Measurements from ENCODE around the gene WDR88. TPM values are rescaled to one million over a fixed set of nuclear protein-coding genes. Genes with fewer than 3 reads are reported as not detected.
"Not testable (repeated sequence)": the region's sequence is repeated elsewhere in the genome, so short reads cannot be mapped to it uniquely, and the experiment has no call there.

Gene WDR88
- total RNA-seq, 2 donors from 2014 or later: not detected

GRCh38 chr19:33118643-33119042 lies 13.3 kb upstream of the WDR88 start:
- Mint-ChIP-seq H3K27ac (no peak overlapping the region), H3K9me3 (no peaks in the 10 kb centered on the region), H3K36me3 (peaks cover 0 to 9% of the 10 kb centered on the region in 2 donors)
- no peak for ATAC-seq
- no peak for DNase-seq (ENCODE audit: low spot score in 2 of 2)

- peak overlapping the region in 1 of 2 donors; percentile 11 for H3K27ac Mint-ChIP-seq
- H3K9me3 Mint-ChIP-seq: no peaks in the 10 kb centered on the region
- ATAC-seq: no peak
- no peak for DNase-seq (ENCODE audit: low spot score in 2 of 2)
- peaks cover 0 to 4% of the 10 kb centered on the region in 2 donors for H3K36me3 Mint-ChIP-seq
These were observed 7.5 kb upstream of the WDR88 start for GRCh38 chr19:33124207-33125098.

- peak; percentile 72 to 82 for ATAC-seq
- peaks cover 0 to 4% of the 10 kb centered on the region in 2 donors for H3K36me3 Mint-ChIP-seq
- H3K27ac Mint-ChIP-seq: peak overlapping the region in 1 of 2 donors; percentile 31
- DNase-seq (ENCODE audit: low spot score in 2 of 2): peak in 1 of 2 donors; percentile 51
- H3K9me3 Mint-ChIP-seq: no peaks in the 10 kb centered on the region
These were observed 6.0 kb upstream of the WDR88 start for GRCh38 chr19:33125929-33126388.

GRCh38 chr19:33126712-33127111 lies 5.2 kb upstream of the WDR88 start:
- peak overlapping the region in 1 of 2 donors; percentile 31 for H3K27ac Mint-ChIP-seq
- ATAC-seq; H3K36me3 Mint-ChIP-seq; DNase-seq (ENCODE audit: low spot score in 2 of 2); H3K9me3 Mint-ChIP-seq: not testable (repeated sequence)

GRCh38 chr19:33129901-33130300 lies 2.0 kb upstream of the WDR88 start:
- ATAC-seq: no peak
- Mint-ChIP-seq H3K36me3 (peaks cover 4 to 5% of the 10 kb centered on the region in 2 donors), H3K9me3 (no peaks in the 10 kb centered on the region), H3K27ac (no peak overlapping the region)
- DNase-seq (ENCODE audit: low spot score in 2 of 2): no peak

- peaks cover 4 to 5% of the 10 kb centered on the region in 2 donors for H3K36me3 Mint-ChIP-seq
- no peak for ATAC-seq
- H3K9me3 Mint-ChIP-seq: no peaks in the 10 kb centered on the region
- DNase-seq (ENCODE audit: low spot score in 2 of 2): no peak
- H3K27ac Mint-ChIP-seq: no peak overlapping the region
These were observed 1.5 kb upstream of the WDR88 start for GRCh38 chr19:33130433-33130832.

- DNase-seq (ENCODE audit: low spot score in 2 of 2) (no peak), ATAC-seq (no peak)
- Mint-ChIP-seq H3K9me3 (no peaks in the 10 kb centered on the region), H3K27ac (no peak overlapping the region), H3K36me3 (peaks cover 0 to 5% of the 10 kb centered on the region in 2 donors)
These were observed 511 bp downstream of the WDR88 start for GRCh38 chr19:33132425-33132824.

- Mint-ChIP-seq H3K36me3 (peaks cover 0 to 5% of the 10 kb centered on the region in 2 donors), H3K27ac (no peak overlapping the region), H3K9me3 (no peaks in the 10 kb centered on the region)
- DNase-seq (ENCODE audit: low spot score in 2 of 2) (no peak), ATAC-seq (no peak)
These were observed 1.6 kb downstream of the WDR88 start for GRCh38 chr19:33133438-33134031.

- H3K36me3 Mint-ChIP-seq: peaks cover 0 to 5% of the 10 kb centered on the region in 2 donors
- ATAC-seq: peak; percentile 87 to 94
- peak in 1 of 2 donors; percentile 68 for DNase-seq (ENCODE audit: low spot score in 2 of 2)
- no peak overlapping the region for H3K27ac Mint-ChIP-seq
- H3K9me3 Mint-ChIP-seq: no peaks in the 10 kb centered on the region
These were observed 2.7 kb downstream of the WDR88 start for GRCh38 chr19:33134571-33135041.

- DNase-seq (ENCODE audit: low spot score in 2 of 2): no peak
- H3K9me3 Mint-ChIP-seq: no peaks in the 10 kb centered on the region
- H3K36me3 Mint-ChIP-seq: no peaks in the 10 kb centered on the region
- ATAC-seq: no peak
- peak overlapping the region in 1 of 2 donors; percentile 72 for H3K27ac Mint-ChIP-seq
These were observed 7.3 kb downstream of the WDR88 start for GRCh38 chr19:33139165-33139564.

GRCh38 chr19:33143897-33144405 lies 12.0 kb downstream of the WDR88 start:
- Mint-ChIP-seq H3K27ac (peak overlapping the region in 1 of 2 donors; percentile 8), H3K36me3 (no peaks in the 10 kb centered on the region), H3K9me3 (no peaks in the 10 kb centered on the region)
- DNase-seq (ENCODE audit: low spot score in 2 of 2) (peak in 1 of 2 donors; percentile 72), ATAC-seq (peak; percentile 98)

GRCh38 chr19:33146209-33146608 lies 14.3 kb downstream of the WDR88 start:
- ATAC-seq (no peak), DNase-seq (ENCODE audit: low spot score in 2 of 2) (no peak)
- H3K36me3 Mint-ChIP-seq: no peaks in the 10 kb centered on the region
- no peaks in the 10 kb centered on the region for H3K9me3 Mint-ChIP-seq
- H3K27ac Mint-ChIP-seq: no peak overlapping the region

- Mint-ChIP-seq H3K9me3 (no peaks in the 10 kb centered on the region), H3K27ac (peak overlapping the region in 1 of 2 donors; percentile 68), H3K36me3 (no peaks in the 10 kb centered on the region)
- no peak for DNase-seq (ENCODE audit: low spot score in 2 of 2)
- ATAC-seq: no peak
These were observed 15.6 kb downstream of the WDR88 start for GRCh38 chr19:33147538-33147937.

GRCh38 chr19:33150852-33151518 lies 19.1 kb downstream of the WDR88 start:
- Mint-ChIP-seq H3K9me3 (no peaks in the 10 kb centered on the region), H3K36me3 (no peaks in the 10 kb centered on the region), H3K27ac (no peak overlapping the region)
- ATAC-seq (no peak), DNase-seq (ENCODE audit: low spot score in 2 of 2) (no peak)

GRCh38 chr19:33152176-33152575 lies 20.3 kb downstream of the WDR88 start:
- H3K36me3 Mint-ChIP-seq: no peaks in the 10 kb centered on the region
- no peak for ATAC-seq
- no peak overlapping the region for H3K27ac Mint-ChIP-seq
- no peak for DNase-seq (ENCODE audit: low spot score in 2 of 2)
- no peaks in the 10 kb centered on the region for H3K9me3 Mint-ChIP-seq

- not testable (repeated sequence) for ATAC-seq; H3K9me3 Mint-ChIP-seq; H3K36me3 Mint-ChIP-seq; H3K27ac Mint-ChIP-seq; DNase-seq (ENCODE audit: low spot score in 2 of 2)
These were observed 20.7 kb downstream of the WDR88 start for GRCh38 chr19:33152625-33153024.

- H3K27ac Mint-ChIP-seq; ATAC-seq; DNase-seq (ENCODE audit: low spot score in 2 of 2); H3K36me3 Mint-ChIP-seq; H3K9me3 Mint-ChIP-seq: not testable (repeated sequence)
These were observed 22.4 kb downstream of the WDR88 start for GRCh38 chr19:33154313-33154712.
